Thyroid gland (tissue), 4 donors: Measurements from ENCODE around the gene SAMD1. TPM values are rescaled to one million over a fixed set of nuclear protein-coding genes. Genes with fewer than 3 reads are reported as not detected.

ENCODE experiments used
- DNase-seq, 2 donors: peaks; one replicate each; pipeline ENCODE4 v3.0.0-alpha.2; 2019
- H3K27ac ChIP-seq, 3 donors: fragments of 200-600 bp; sonication (generic); 1 replicate in 2 of 3; 2 replicates in 1 of 3; pipeline ENCODE4 v1.5.1; 2016 to 2019; ENCODE audit warnings: mild to moderate bottlenecking in 1 of 3, moderate library complexity in 1 of 3
- H3K27me3 ChIP-seq: fragments of 200-600 bp; sonication (generic); one replicate; pipeline ENCODE4 v1.5.1; 2019
- H3K36me3 ChIP-seq, 2 donors: fragments of 200-600 bp; sonication (generic); one replicate each; pipeline ENCODE4 v1.5.1; 2016 to 2019
- H3K4me1 ChIP-seq, 2 donors: fragments of 200-600 bp; sonication (generic); one replicate each; pipeline ENCODE4 v1.5.1; 2017 to 2019
- H3K4me3 ChIP-seq, 3 donors: fragments of 200-600 bp; sonication (generic); replicated peaks in 1 of 3; 1 replicate in 2 of 3; 2 replicates in 1 of 3; pipeline ENCODE4 v1.5.1; 2016; ENCODE audit warnings: mild to moderate bottlenecking in 1 of 3
- H3K9me3 ChIP-seq: fragments of 200-600 bp; sonication (generic); one replicate; pipeline ENCODE4 v1.5.1; 2017
- POLR2A ChIP-seq, 2 donors: fragments of 450-650 bp; IDR thresholded peaks; one replicate each; pipeline ENCODE4 v1.6.1; 2017; ENCODE audit warnings: antibody characterized with exemption in 2 of 2, mild to moderate bottlenecking in 2 of 2, moderate library complexity in 1 of 2
- WGBS, 2 donors: methylation state at CpG; one replicate each; pipeline ENCODE4 v1.1.5; 2017; 5-methylcytosine and 5-hydroxymethylcytosine counted together
- intact Hi-C: fragments of 100-400 bp; cut with DNase I; formaldehyde crosslinking; loops from one replicate; pipeline ENCODE4 v1.15.1; 2023
- total RNA-seq, 4 donors: library from RNA; depleted of rRNA; stranded (reverse); fragments of >200 nt; gene quantifications; one replicate each; pipeline ENCODE4 v1.2.3, GENCODE V29; 2016
- TF ChIP-seq, protein P1 (sequence below), 6 experiments: fragments of 200-600 bp in 3 of 6; fragments of 450-650 bp in 3 of 6; sonication (generic) in 3 of 6; IDR thresholded peaks; one replicate each; pipeline ENCODE4 v1.5.1; 2016 to 2019; ENCODE audit warnings: antibody characterized with exemption in 6 of 6, mild to moderate bottlenecking in 2 of 6, inconsistent platforms in 1 of 6, moderate library complexity in 1 of 6

SAMD1 gene
- total RNA-seq = 10 to 100 TPM; 15.2 to 27.3 (median 22.7) TPM

- Histone ChIP-seq H3K27ac (peak within 1 kb of the TSS; percentile 48 to 97 (median 90)), H3K4me1 (peaks cover 0 to 28% of the 10 kb centered on the region in 2 donors), H3K9me3 (no peaks in the 10 kb centered on the region), H3K27me3 (no peaks in the 10 kb centered on the region), H3K36me3 (no peaks in the 10 kb centered on the region), H3K4me3 (peak within 1 kb of the TSS; percentile 45 to 93 (median 65))
- WGBS, 2 donors = 1 to 2% methylated on average over 28 of the region's 65 CpGs
- intact Hi-C loops = no loop called here
- DNase-seq = peak; percentile 93 to 95
- no peak for TF ChIP-seq POLR2A (IDR thresholded peaks at IDR 0.05)
- TF ChIP-seq, protein P1, sequence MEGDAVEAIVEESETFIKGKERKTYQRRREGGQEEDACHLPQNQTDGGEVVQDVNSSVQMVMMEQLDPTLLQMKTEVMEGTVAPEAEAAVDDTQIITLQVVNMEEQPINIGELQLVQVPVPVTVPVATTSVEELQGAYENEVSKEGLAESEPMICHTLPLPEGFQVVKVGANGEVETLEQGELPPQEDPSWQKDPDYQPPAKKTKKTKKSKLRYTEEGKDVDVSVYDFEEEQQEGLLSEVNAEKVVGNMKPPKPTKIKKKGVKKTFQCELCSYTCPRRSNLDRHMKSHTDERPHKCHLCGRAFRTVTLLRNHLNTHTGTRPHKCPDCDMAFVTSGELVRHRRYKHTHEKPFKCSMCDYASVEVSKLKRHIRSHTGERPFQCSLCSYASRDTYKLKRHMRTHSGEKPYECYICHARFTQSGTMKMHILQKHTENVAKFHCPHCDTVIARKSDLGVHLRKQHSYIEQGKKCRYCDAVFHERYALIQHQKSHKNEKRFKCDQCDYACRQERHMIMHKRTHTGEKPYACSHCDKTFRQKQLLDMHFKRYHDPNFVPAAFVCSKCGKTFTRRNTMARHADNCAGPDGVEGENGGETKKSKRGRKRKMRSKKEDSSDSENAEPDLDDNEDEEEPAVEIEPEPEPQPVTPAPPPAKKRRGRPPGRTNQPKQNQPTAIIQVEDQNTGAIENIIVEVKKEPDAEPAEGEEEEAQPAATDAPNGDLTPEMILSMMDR (IDR thresholded peaks at IDR 0.05) = no peak
Measured at GRCh38 chr19:14090509-14091080, at the start of gene SAMD1. Gene SAMD1, minus strand, starts transcription at chr19:14090751.

GRCh38 chr19:14139944-14140343 lies 49.4 kb upstream of the SAMD1 start:
- H3K4me1 ChIP-seq = peaks cover 27 to 28% of the 10 kb centered on the region in 2 donors
- 79 to 91% methylated on average over 9 of the region's 9 CpGs for WGBS, 2 donors
- H3K4me3 ChIP-seq = no peak overlapping the region
- intact Hi-C loops = no loop called here
- no peaks in the 10 kb centered on the region for H3K9me3 ChIP-seq
- no peak for TF ChIP-seq POLR2A (IDR thresholded peaks at IDR 0.05)
- TF ChIP-seq, protein P1 (IDR thresholded peaks at IDR 0.05) = no peak
- no peaks in the 10 kb centered on the region for H3K36me3 ChIP-seq
- H3K27ac ChIP-seq = no peak overlapping the region
- no peak for DNase-seq
- no peaks in the 10 kb centered on the region for H3K27me3 ChIP-seq

DNA sequence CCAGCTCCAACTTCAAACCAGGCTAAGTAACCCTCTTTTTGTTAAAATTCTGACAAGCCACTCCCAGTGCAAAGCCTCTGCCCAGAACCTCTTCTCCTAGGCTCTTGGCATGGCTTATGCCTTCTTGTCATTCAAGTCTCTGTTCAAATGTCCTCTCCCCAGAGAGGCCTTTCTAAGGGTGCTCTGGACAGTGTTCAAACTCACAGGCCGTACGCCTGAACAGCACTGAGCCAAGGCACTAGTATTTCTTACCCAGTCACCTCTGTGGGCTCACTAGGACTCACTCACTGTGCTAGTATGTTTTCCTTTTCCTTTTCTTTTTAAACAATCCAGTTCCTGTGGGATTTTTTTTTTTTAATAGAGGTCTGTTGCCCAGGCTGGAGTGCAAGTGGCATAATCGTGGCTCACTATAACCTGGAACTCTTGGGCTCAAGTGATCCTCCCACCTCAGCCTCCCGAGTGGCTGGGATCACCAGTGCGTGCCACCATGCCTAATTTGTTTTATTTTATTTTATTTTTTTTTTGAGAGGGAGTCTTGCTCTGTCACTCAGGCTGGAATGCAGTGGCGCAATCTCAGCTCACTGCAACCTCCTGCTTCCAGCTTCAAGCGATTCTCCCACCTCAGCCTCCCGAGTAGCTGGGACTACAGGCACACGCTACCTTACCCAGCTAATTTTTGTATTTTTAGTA lies 48.2 kb upstream of the SAMD1 start:
- no peaks in the 10 kb centered on the region for H3K27me3 ChIP-seq
- intact Hi-C loops = no loop called here
- 40 to 54% methylated on average over 9 of the region's 9 CpGs for WGBS, 2 donors
- DNase-seq = peak; percentile 78 to 82
- no peaks in the 10 kb centered on the region for H3K9me3 ChIP-seq
- peaks cover 27 to 28% of the 10 kb centered on the region in 2 donors for H3K4me1 ChIP-seq
- no peaks in the 10 kb centered on the region for H3K36me3 ChIP-seq
- H3K27ac ChIP-seq = peak overlapping the region; percentile 97
- H3K4me3 ChIP-seq = no peak overlapping the region
- TF ChIP-seq POLR2A (IDR thresholded peaks at IDR 0.05) = peak in 1 of 2 donors; percentile 42
- TF ChIP-seq, protein P1 (IDR thresholded peaks at IDR 0.05) = no peak

DNA sequence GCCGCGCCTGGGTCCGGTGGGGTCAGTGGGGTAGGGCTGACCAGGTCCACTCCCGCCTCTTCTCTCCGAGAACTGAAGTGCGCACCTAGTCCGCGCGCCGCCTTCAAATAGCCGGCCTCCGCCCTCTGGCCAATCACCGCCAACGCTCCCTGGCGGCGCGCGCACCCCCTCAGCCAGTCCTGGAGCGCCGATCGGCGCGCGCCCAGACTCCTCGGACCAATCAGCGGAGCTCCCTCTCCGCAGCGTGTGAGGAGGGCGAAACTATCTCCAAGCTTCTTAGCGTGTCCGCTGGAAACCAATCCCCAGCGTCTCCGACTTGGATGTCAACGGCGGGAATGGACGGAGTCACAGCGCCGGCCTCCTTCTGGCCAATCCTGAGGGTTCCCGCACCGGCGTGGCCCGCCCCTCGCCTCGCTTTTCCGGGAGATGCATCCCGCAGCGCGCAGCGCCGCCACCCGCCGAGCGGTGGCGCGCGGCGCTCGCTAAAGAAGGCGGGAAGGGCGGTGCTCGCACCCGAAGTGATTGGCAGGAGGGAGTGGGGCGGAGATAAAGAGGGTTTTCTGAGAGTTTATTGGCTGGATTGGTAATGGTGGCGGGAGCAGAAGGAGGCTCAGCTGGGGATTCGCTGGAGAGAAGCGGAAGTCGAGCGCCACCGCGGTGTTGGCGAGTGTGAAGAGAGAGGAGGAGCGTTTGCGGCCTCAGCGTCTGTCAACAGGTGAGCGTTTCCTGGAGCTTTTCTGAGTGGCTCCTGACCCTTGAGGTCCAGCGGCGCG lies 46.1 kb upstream of the SAMD1 start, which contains the start of gene ASF1B:
ASF1B (minus strand) TSS at position 81 of the 773 bp plus-strand sequence. CDS start 133 bp downstream, outside the sequence.
- Histone ChIP-seq H3K4me1 (peaks cover 27 to 28% of the 10 kb centered on the region in 2 donors), H3K9me3 (no peaks in the 10 kb centered on the region)

More for the DNA sequence above, 46.1 kb upstream of the SAMD1 start, which contains the start of gene ASF1B:
- Histone ChIP-seq H3K27ac (peak within 1 kb of the TSS; percentile 97), H3K36me3 (no peaks in the 10 kb centered on the region), H3K4me3 (peak within 1 kb of the TSS in 2 of 3 donors; percentile 48 to 69), H3K27me3 (no peaks in the 10 kb centered on the region)
- TF ChIP-seq, protein P1 (IDR thresholded peaks at IDR 0.05) = peak; percentile 64 to 98 (median 88)
- peak in 1 of 2 donors; percentile 87 for TF ChIP-seq POLR2A (IDR thresholded peaks at IDR 0.05)
- peak; percentile 99 for DNase-seq
- intact Hi-C loops = no loop called here
- WGBS, 2 donors = 0 to 1% methylated on average over 37 to 42 of the region's 78 CpGs
